Thyroid gland (tissue), 4 donors: Measurements from ENCODE around the gene RAB8B. TPM values are rescaled to one million over a fixed set of nuclear protein-coding genes. Genes with fewer than 3 reads are reported as not detected.

Source experiments
- DNase-seq, 2 donors: peaks; one replicate each; pipeline ENCODE4 v3.0.0-alpha.2; 2019
- H3K27ac ChIP-seq, 3 donors: fragments of 200-600 bp; sonication (generic); 1 replicate in 2 of 3; 2 replicates in 1 of 3; pipeline ENCODE4 v1.5.1; 2016 to 2019; ENCODE audit warnings: mild to moderate bottlenecking in 1 of 3, moderate library complexity in 1 of 3
- H3K27me3 ChIP-seq: fragments of 200-600 bp; sonication (generic); one replicate; pipeline ENCODE4 v1.5.1; 2019
- H3K36me3 ChIP-seq, 2 donors: fragments of 200-600 bp; sonication (generic); one replicate each; pipeline ENCODE4 v1.5.1; 2016 to 2019
- H3K4me1 ChIP-seq, 2 donors: fragments of 200-600 bp; sonication (generic); one replicate each; pipeline ENCODE4 v1.5.1; 2017 to 2019
- H3K4me3 ChIP-seq, 3 donors: fragments of 200-600 bp; sonication (generic); replicated peaks in 1 of 3; 1 replicate in 2 of 3; 2 replicates in 1 of 3; pipeline ENCODE4 v1.5.1; 2016; ENCODE audit warnings: mild to moderate bottlenecking in 1 of 3
- H3K9me3 ChIP-seq: fragments of 200-600 bp; sonication (generic); one replicate; pipeline ENCODE4 v1.5.1; 2017
- POLR2A ChIP-seq, 2 donors: fragments of 450-650 bp; IDR thresholded peaks; one replicate each; pipeline ENCODE4 v1.6.1; 2017; ENCODE audit warnings: antibody characterized with exemption in 2 of 2, mild to moderate bottlenecking in 2 of 2, moderate library complexity in 1 of 2
- WGBS, 2 donors: methylation state at CpG; one replicate each; pipeline ENCODE4 v1.1.5; 2017; 5-methylcytosine and 5-hydroxymethylcytosine counted together
- intact Hi-C: fragments of 100-400 bp; cut with DNase I; formaldehyde crosslinking; loops from one replicate; pipeline ENCODE4 v1.15.1; 2023
- total RNA-seq, 4 donors: library from RNA; depleted of rRNA; stranded (reverse); fragments of >200 nt; gene quantifications; one replicate each; pipeline ENCODE4 v1.2.3, GENCODE V29; 2016
- TF ChIP-seq, protein P1 (sequence below), 6 experiments: fragments of 200-600 bp in 3 of 6; fragments of 450-650 bp in 3 of 6; sonication (generic) in 3 of 6; IDR thresholded peaks; one replicate each; pipeline ENCODE4 v1.5.1; 2016 to 2019; ENCODE audit warnings: antibody characterized with exemption in 6 of 6, mild to moderate bottlenecking in 2 of 6, inconsistent platforms in 1 of 6, moderate library complexity in 1 of 6

Gene RAB8B
- total RNA-seq, 4 donors from 2014 or later: 17.6 to 36.0 (median 22.1) TPM

DNA sequence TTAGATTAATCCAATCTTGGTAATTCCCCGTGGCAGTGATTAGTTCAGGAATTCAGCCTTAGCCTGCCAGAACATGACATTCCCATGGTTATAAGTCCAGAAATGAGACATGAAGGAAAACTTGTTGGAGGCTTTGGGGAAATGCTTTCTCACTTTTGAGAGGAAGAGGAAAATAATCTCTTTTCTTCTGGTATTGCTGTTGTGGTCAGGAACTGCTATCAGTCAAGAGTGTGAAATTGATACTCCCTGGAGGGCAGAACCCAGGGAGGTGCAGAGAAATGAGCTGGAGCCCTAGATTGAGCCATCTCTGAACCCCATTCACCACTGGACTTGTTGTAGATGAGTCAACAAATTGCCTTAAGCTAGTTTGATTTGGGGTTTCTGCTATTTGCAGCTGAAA lies 49.4 kb downstream of the RAB8B start:
- peaks cover 24 to 26% of the 10 kb centered on the region in 2 donors for H3K4me1 ChIP-seq
- no peaks in the 10 kb centered on the region for H3K9me3 ChIP-seq
- intact Hi-C loops: no loop called here
- TF ChIP-seq, protein P1, sequence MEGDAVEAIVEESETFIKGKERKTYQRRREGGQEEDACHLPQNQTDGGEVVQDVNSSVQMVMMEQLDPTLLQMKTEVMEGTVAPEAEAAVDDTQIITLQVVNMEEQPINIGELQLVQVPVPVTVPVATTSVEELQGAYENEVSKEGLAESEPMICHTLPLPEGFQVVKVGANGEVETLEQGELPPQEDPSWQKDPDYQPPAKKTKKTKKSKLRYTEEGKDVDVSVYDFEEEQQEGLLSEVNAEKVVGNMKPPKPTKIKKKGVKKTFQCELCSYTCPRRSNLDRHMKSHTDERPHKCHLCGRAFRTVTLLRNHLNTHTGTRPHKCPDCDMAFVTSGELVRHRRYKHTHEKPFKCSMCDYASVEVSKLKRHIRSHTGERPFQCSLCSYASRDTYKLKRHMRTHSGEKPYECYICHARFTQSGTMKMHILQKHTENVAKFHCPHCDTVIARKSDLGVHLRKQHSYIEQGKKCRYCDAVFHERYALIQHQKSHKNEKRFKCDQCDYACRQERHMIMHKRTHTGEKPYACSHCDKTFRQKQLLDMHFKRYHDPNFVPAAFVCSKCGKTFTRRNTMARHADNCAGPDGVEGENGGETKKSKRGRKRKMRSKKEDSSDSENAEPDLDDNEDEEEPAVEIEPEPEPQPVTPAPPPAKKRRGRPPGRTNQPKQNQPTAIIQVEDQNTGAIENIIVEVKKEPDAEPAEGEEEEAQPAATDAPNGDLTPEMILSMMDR (IDR thresholded peaks at IDR 0.05): no peak
- no peak for TF ChIP-seq POLR2A (IDR thresholded peaks at IDR 0.05)
- no peak overlapping the region for H3K4me3 ChIP-seq
- DNase-seq: no peak
- WGBS, 2 donors: 69 to 78% methylated on average over 1 of the region's 1 CpG
- H3K27ac ChIP-seq: no peak overlapping the region
- no peaks in the 10 kb centered on the region for H3K36me3 ChIP-seq
- H3K27me3 ChIP-seq: no peaks in the 10 kb centered on the region

- TF ChIP-seq, protein P1 (IDR thresholded peaks at IDR 0.05): no peak
- no peak for TF ChIP-seq POLR2A (IDR thresholded peaks at IDR 0.05)
- Histone ChIP-seq H3K4me1 (peaks cover 11 to 13% of the 10 kb centered on the region in 2 donors), H3K9me3 (no peaks in the 10 kb centered on the region), H3K27me3 (no peaks in the 10 kb centered on the region), H3K4me3 (no peak overlapping the region), H3K27ac (no peak overlapping the region), H3K36me3 (no peaks in the 10 kb centered on the region)
- intact Hi-C loops: no loop called here
- DNase-seq: no peak
- 66 to 73% methylated on average over 3 of the region's 3 CpGs for whole genome bisulfite sequencing, 2 donors
Measured at GRCh38 chr15:63240109-63240508, 50.7 kb downstream of the RAB8B start.

- peaks cover 10 to 13% of the 10 kb centered on the region in 2 donors for H3K4me1 ChIP-seq
- H3K4me3 ChIP-seq: no peak overlapping the region
- H3K9me3 ChIP-seq: no peaks in the 10 kb centered on the region
- no peak for DNase-seq
- intact Hi-C loops: no loop called here
- TF ChIP-seq, protein P1 (IDR thresholded peaks at IDR 0.05): no peak
- no peak for TF ChIP-seq POLR2A (IDR thresholded peaks at IDR 0.05)
- no peaks in the 10 kb centered on the region for H3K27me3 ChIP-seq
- WGBS, 2 donors: 86 to 88% methylated on average over 1 of the region's 1 CpG
- H3K27ac ChIP-seq: no peak overlapping the region
- H3K36me3 ChIP-seq: no peaks in the 10 kb centered on the region
Measured at GRCh38 chr15:63241316-63241715, 51.9 kb downstream of the RAB8B start.

- Histone ChIP-seq H3K27ac (no peak overlapping the region), H3K36me3 (no peaks in the 10 kb centered on the region), H3K9me3 (no peaks in the 10 kb centered on the region), H3K4me1 (peaks cover 10 to 13% of the 10 kb centered on the region in 2 donors), H3K27me3 (no peaks in the 10 kb centered on the region), H3K4me3 (no peak overlapping the region)
- WGBS, 2 donors: 87 to 93% methylated on average over 1 of the region's 1 CpG
- no peak for DNase-seq
- intact Hi-C loops: no loop called here
- no peak for TF ChIP-seq POLR2A (IDR thresholded peaks at IDR 0.05)
- TF ChIP-seq, protein P1 (IDR thresholded peaks at IDR 0.05): no peak
Measured at GRCh38 chr15:63243101-63243500, 53.7 kb downstream of the RAB8B start.

DNA sequence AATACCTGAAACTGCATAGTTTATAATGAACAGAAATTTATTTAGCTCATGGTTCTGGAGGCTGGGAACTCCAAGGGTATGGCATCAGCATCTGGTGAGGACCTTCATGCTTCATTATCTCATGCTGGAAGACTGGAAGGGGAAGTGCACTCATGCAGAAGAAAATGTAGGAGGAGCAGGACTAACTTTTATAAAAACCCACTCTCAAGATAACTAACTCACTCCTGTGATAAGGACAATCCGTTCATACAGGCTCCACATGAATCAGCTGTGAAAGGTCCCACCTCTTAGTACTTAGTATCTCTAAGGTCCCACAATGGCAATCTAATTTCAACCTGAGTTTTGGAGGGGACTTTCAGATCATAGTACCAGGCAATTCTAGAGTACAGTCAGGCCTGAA lies 54.4 kb downstream of the RAB8B start:
- H3K27me3 ChIP-seq: no peaks in the 10 kb centered on the region
- no peak for TF ChIP-seq POLR2A (IDR thresholded peaks at IDR 0.05)
- TF ChIP-seq, protein P1 (IDR thresholded peaks at IDR 0.05): no peak
- 73 to 91% methylated on average over 1 of the region's 1 CpG for WGBS, 2 donors
- DNase-seq: no peak
- no peaks in the 10 kb centered on the region for H3K36me3 ChIP-seq
- no peak overlapping the region for H3K4me3 ChIP-seq
- H3K4me1 ChIP-seq: peaks cover 13% of the 10 kb centered on the region in 2 donors
- H3K27ac ChIP-seq: no peak overlapping the region
- intact Hi-C loops: no loop called here
- H3K9me3 ChIP-seq: no peaks in the 10 kb centered on the region
